ENCODE measurements around the gene CSNK2B. TPM values are rescaled to one million over a fixed set of nuclear protein-coding genes. Genes with fewer than 3 reads are reported as not detected.

CSNK2B gene
- total RNA-seq, 1 donor from 2014 or later = 36.6 TPM

DNA sequence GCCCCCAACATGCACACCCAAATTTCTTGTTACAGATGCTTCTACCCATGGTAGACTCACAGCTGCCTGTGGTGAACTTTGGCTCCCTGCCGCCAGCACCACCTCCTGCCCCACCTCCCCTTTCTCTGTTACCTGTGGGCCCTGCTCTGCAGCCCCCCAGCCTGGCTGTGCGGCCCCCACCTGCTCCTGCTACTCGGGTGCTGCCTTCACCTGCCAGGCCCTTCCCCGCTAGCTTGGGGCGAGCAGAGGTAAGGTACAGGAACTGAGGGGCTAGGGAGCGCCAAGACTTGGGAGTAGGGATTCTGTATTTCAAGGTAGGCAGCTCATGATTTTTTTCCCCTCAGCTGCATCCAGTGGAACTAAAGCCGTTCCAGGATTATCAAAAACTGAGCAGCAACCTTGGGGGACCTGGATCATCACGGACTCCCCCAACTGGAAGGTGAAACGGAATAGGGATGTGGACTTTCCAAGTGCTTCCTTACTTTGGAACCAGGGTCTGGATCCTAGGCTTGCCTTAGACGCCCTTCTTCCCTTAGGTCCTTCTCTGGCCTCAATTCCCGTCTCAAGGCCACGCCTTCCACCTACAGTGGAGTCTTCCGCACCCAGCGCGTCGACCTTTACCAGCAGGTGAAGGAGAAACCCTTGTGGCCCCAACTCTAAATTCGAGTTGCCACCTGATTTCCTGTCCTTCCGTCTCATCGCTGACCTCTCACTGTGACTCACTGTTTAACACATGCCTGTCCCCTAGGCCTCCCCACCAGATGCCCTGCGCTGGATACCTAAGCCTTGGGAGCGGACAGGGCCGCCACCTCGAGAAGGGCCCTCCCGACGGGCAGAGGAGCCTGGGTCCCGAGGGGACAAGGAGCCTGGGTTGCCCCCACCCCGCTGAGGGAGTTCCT is 28.9 kb upstream of the CSNK2B start:
- no peak for DNase-seq (ENCODE audit: low spot score)

DNA sequence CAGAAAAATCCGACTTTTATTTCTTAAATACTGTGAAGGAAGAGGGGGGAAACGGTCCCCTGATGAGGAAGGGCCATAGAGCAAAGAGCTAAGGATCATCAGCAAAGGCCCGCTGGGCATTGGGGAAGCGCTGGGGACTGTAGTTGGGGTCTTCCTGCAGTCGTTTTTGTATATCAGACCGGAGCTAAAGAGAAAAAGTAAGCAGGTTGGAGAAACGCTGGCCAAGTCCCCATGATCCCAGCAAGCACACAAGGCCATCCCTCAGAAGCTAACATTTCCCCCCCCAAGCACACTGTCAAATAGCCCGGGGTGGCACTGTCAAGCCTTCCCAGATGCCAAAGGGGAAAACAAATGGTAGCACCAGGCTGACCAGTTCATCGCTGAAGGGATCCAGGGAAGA is 26.8 kb upstream of the CSNK2B start:
- no peak for DNase-seq (ENCODE audit: low spot score)

DNA sequence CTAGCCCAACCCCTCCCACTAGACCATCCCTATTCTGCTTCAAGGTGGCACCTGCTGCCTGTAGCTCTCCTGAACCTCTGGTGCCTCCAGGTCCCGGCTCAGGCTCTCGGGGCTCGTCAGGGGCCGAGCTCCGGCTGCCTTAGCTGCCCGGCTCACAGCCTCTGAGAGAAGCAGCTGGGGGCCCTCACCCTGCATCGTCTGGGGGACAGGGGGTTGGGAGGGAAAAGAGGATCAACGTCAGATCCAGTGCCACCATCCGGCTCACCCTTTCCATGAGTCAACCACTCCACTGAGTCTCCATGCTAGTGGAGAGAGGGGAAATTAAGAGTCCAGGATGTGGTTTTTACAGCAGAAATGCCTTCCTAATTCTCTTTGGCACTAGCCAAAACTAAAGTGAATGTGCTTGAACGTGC is 26.4 kb upstream of the CSNK2B start:
- no peak for DNase-seq (ENCODE audit: low spot score)

DNA sequence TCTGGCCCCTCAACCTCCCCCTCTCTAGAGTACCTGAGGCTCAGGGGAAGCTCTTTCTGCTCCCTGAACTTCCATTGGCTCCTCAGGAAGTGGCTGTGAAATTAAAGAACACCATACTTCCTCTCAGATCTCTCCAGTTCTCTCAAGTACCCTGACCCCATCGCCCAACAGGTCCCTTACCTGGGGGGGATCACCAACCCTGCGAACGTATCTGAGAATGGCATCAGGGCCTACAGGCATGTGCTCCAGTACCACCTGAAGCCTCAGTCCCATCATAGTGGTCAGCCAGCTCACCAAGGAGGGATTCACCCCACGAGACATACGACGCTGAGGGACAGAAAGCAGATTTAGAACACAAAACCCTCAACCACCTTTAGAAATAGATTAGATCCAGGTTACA is 25.3 kb upstream of the CSNK2B start:
- no peak for DNase-seq (ENCODE audit: low spot score)

DNA sequence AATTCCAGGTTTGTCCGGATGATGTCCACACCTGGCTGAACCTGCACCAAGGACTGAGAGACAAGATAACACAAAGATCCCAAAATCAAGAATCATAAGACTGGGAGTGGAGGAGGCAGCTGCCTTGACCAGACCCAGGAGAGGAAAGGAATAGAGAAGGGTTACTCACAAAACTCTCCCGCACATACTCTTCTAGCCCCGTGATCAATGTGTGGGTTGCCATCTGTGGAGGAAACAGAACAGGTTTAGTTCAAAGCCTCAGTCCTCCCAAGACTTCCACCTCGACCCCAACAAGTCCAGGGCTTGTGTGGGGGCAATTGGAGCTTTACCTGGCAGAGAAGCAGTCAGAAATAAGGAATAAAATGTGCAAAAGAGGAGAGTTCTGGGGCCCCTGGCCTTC is 24.5 kb upstream of the CSNK2B start:
- DNase-seq (ENCODE audit: low spot score) = no peak

DNA sequence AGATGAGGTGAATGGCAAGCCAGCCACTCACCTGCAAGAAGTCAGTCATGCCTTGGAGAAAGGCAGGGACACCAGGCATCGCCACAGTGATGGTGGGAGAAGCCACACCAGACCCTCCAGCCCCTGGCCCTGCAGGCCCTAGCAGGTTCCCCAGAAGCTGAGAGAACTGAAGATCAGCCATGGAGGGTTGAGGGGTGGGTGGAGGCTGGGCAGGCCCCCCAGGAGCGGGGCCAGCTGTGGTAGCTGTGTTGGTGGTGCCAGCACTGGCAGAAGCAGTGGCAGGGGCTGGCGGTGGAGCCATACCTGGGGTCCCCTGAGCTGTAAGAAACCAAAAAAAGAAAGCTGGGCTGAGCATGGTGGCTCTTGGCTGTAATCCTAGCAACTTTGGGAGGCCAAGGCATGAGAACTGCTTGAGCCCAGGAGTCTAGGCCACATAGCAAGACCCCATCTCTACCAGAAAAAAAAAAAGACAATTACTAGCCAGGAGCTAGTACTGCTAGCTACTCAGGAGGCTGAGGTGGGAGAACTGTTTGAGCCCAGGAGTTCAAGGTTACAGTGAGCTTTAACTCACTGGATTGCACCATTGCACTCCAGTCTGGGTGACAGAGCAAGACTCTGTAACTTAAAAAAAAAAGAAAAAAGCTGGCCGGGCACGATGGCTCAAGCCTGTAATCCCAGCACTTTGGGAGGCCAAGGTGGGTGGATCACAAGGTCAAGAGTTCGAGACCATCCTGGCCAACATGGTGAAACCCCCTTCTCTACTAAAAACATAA is 22.9 kb upstream of the CSNK2B start:
- no peak for DNase-seq (ENCODE audit: low spot score)

DNA sequence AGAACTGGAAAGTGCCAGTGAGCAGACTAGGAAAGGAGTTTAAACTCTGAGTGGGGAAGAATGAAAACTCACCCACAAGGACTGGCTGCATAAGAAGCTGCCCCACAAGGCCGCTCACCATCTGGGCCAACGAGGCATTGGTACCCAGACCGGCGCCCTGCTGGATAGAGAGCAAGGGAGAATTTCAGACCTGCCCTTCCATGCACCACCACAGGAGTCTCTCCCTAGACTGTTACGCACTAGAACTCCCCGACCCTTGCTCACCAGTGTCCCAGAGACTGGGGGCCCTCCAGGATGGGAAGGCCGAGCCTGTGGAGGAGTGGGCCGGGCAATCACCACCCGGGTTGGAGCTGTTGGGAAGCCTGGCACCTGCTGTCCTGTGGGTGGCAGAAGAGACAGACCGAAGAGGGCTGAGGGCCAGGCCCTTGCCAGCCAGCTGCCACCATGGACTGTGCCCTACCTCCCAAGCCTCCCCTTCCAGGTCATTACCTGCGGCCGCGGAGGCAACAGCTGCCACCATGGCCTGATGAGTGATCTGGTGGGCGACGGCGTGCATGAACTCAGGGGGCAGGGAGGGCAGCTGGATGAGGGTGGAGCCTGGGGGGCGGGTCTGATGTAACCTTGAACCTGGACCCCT is 21.9 kb upstream of the CSNK2B start:
- no peak for DNase-seq (ENCODE audit: low spot score)

DNA sequence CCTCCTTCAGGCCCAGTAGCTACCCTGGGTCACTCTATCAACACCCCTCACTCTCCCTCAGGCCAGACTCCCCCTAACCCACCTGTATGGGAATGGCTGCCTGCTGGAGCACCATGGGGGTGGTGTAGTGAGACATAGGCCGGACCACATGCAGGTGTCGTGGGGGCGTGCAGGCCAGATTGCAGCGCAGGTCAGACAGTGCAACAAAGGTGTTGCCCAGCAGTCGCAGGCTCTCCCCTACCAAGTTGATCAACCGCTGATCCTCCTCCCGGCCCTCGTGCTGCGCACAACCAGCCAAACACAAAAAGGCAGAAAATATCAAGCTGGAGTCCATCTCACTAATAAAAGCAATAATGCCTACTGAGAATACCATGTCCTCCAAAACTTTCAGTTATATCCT is 20.6 kb upstream of the CSNK2B start:
- no peak for DNase-seq (ENCODE audit: low spot score)

DNA sequence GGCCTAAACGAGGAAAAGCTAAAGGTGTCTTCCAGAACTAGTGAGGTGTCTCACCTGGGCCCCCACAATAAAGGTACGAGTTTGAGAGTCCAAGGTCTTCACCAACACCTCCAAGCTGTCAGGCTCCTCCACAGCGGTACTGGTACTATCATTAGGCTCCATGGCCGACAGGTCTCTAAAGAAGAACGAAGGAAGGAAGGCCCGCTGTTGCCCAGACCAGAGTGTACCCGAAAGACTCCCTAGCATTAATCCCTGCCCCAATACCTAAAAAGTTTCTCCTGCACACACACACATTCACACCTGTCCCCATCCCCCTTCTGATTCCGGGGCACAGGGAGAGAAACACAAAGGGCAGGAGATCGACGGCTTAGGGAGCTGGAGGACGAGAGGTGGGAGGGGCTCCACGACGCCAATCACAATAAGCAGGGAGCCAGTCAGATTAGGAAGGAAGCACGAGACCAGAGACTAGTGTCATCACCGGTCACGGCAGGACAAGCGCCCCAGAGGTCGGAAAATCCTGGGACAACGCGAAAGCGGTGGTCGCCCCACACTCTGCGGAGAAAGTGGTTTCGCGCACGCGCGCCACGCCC is 14.2 kb upstream of the CSNK2B start:
- peak; percentile 73 for DNase-seq (ENCODE audit: low spot score)

DNA sequence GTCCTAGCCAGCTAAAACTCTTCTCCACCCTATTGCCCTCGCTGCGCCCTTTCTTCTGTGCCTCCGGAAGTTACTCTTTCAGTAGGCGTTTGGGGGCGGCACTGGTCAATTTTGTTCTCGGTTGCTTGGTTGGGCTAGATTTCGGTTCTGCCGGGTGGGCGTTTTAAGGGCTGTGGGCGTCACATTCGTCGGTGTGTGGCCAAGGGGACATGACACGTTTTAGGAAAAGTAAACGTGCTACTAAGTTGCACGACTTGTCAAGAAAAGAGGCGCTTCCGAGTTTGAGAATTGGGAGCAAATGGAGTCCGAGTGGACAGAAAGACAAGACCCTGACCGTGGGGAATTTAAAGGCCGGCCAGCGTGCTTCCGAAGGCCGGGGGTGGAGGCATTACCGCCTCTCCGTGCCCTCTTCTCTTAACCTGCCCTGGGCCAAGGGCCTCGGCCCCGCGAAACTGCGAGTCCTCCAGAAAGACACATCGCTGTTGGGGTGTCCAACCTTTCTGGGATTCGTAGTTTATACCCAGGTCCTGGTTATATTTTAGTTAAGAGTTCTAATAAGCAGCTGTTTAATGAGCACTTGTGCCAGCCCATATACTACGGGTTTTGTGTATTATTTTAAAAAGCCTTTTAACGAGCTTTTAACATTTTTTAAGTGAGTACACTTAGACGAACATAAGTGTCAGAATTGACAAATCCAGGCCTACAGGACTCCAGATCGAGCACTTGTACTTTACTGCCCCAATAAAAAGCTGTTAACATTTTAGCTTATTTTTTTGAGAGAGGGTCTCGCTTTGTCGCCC is 12.8 kb upstream of the CSNK2B start:
- no peak for DNase-seq (ENCODE audit: low spot score)

DNA sequence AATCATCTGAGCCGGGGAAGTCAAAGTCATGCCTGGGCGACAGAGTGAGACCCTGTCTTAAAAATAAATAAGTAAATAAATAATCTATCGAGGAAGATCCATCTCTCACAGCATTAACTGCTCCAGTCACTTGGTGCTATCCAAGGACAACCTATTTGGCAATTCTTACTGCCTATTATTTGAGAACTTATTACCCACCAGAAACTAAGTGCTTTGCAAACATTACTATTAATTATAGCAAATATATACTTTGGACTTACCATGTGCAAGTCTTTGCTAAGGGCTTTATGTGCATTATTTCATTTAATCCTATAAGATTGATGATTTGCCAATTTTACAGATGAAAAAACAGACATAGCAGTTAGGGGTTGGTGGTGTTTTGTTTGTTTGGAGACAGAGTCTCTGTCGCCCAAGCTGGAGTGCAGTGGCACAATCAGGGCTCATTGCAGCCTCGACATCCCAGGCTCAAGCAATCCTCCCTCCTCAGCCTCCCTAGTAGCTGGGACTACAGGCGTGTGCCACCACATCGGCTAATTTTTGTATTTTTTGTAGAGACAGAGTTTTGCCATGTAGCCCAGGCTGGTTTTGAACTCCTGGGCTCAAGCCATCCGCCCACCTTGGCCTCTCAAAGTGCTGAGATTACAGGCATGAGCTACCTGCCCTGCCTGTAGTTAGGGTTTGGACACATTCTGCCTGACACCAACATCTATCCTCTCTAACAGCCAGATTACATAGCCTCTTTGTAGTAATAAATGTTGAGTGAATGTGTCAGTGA is 11.1 kb upstream of the CSNK2B start:
- DNase-seq (ENCODE audit: low spot score) = no peak

DNA sequence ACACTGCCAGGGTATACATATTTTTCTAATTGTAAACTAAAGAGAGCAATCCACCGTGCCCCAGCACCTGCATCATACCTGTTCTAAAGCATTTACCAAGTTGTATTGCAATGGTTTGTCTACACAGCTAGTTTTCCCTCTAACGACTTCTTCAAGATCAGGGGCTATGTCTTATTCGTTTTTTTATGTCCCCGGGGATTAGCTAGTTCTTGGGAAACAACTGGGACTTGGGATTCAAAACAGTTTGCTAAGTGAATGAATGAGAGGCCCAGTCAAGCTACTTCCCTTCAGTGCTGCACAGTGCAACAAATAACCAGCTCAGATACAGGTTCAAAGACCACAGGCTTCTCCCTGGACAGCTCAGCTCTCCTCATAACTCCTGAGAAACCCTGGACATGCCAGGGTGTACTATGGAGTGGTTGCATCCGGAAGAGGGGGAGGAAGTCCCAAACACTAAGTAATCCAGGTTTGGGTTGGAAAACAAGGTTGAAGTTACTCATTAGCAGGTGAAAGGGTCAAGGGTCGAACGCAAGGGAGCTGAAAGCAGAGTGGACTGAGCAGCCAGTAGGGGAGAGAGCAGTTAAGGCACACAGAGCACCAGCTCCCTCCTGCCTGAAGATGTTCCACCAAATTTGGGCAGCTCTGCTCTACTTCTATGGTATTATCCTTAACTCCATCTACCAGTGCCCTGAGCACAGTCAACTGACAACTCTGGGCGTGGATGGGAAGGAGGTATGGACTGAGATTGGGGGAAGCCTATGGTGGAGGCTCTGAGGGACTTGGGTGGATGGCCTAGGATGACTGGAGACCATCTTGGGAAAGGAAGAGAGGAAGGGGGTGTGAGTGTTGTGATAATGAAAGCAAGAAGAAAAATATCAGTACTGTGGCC is 10.3 kb upstream of the CSNK2B start, which contains the start of gene APOM:
Gene APOM, plus strand, starts transcription at position 546 of the 889 bp plus-strand sequence. Its CDS starts 73 bp downstream, at position 619.
- no peak for DNase-seq (ENCODE audit: low spot score)

DNA sequence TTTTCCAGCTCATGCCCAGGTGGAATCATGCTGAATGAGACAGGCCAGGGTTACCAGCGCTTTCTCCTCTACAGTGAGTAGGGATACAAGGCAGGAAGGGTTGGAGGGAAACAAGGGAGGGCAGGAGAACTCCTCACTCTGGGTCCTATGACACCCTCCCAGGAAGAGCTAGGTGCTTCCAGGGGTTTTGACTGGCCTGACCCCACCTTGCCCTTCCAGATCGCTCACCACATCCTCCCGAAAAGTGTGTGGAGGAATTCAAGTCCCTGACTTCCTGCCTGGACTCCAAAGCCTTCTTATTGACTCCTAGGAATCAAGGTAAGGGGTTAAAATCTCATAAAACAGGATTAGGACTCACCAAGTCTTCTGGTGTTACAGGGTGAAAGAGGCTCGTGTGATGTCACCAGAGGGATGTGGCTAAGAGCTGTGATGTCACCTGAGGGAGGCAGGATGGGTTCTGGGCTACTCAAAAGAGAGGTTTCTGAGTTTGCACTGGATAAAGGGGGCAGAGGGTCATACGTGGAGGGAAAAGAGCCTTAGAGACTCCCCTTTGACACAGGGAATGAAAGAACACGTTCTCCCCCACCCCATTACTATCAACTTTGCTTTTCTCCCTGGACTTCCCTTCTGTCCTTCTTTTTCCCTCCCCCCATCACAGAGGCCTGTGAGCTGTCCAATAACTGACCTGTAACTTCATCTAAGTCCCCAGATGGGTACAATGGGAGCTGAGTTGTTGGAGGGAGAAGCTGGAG is 8.3 kb upstream of the CSNK2B start:
- DNase-seq (ENCODE audit: low spot score) = no peak

DNA sequence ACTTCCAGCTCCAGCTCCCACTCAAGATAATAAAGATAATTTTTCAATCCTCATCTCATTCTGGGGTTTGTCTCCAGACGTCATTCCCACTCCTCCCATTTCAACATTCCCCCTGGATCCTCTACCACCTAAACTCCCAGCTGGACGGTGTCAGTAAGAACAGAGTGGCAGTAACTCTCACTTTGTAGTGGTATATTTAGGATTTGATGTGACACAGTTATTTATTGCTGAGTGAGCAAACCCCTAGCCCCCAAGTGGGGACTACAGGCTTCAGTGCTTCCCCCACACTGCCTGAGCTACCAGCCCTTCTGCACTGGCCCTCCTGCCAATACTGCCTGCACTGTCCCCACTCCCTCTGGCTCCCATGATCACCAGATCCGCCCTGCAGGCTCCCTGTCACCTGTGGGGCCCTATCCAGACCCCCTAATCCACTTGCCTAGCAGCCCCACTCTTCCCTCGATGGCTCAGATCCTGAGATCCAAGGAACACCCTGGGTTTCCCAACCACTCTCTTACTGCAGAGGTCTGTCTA is 7.7 kb upstream of the CSNK2B start:
- DNase-seq (ENCODE audit: low spot score) = no peak

DNA sequence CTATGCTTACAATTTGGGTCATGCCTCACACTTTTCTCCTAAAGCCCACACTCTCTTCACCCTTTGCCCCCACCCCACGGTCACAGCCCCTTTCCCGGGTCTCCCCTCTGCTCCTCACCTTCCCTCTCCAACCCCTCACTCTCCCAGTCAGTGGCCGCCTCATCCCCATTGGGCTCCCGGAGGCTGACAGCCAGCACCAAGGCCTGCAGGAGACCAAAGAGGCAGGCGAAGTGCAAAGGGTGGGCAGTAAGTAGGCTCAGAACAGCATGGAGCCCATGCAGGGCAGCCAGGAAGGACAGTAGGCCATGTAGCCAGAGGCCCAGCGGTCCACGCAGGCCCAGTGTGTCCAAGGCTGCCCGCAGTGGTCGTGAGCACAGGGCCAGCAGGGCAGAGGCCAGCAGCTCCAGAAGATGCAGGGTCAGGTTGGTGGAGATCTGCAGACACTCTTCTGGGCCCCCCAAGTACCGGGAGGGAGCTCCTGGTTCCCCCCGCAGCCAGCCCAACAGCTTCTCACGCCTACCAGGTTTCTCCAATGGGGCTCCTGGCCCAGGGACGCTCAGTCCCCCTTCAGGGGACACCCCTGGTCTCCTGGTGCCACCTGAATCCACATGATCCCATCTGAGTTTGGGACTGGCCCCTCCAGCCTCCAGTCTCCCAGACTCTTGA is 6.8 kb upstream of the CSNK2B start:
- DNase-seq (ENCODE audit: low spot score) = no peak

DNA sequence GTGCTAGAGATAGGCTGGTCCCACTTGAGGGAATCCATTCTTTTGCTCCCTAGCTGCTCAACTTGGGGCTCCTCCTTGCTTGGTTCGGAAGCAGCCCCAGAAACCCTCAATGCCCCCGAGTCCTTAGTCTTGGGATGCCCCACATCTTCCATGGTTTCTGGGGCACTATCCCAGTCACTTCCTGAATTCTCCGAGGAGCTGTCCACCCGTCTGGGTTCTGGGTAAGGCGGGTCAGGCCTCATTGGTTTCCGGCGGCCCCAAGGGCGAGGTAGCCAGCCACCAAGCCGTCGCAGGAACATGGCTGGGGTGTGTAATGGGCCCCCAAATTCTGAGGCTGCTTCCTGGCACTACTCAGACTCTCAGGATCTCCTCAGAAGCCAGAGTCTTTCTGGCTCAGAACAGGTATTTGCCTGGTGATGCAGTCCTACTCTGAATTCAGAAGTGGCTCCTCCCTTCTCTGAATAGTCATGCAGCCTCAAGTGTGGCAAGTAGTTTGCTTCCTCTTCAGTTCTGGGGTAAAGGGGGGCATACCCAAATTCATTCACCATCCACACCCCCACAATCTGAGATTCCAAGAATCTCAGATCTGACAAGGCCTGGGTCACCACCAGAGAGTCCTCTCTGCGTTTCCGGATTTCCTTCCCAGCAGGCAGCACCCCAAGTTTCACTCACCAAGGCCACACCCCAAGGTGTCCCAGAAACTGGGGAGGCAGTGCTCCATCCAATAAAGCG is 6.1 kb upstream of the CSNK2B start:
- DNase-seq (ENCODE audit: low spot score) = peak; percentile 35

Data from umbilical cord (tissue), 2 donors.